HG03045 (cell line): ENCODE results near the gene EXOC2.
"Not testable (repeated sequence)": the region's sequence is repeated elsewhere in the genome, so short reads cannot be mapped to it uniquely, and the experiment has no call there.

ENCODE experiments used
- ATAC-seq: cut with Tn5 transposase; IDR thresholded peaks from one replicate; pipeline ENCODE4 v1.9.1; 2021; ENCODE audit warnings: mild to moderate bottlenecking, moderate library complexity; ENCODE audit not compliant: unreplicated experiment

EXOC2 gene

GRCh38 chr6:641225-641985, 51.5 kb downstream of the EXOC2 start:
- no peak for ATAC-seq

- peak; percentile 78 for ATAC-seq
Measured at GRCh38 chr6:636488-636887, 56.5 kb downstream of the EXOC2 start.

GRCh38 chr6:635233-635632, 57.7 kb downstream of the EXOC2 start:
- ATAC-seq: no peak

GRCh38 chr6:633611-634010, 59.3 kb downstream of the EXOC2 start:
- no peak for ATAC-seq

GRCh38 chr6:628766-629165, 64.2 kb downstream of the EXOC2 start:
- ATAC-seq: no peak

- ATAC-seq: no peak
Measured at GRCh38 chr6:626236-626635, 66.7 kb downstream of the EXOC2 start.

GRCh38 chr6:624979-625378, 68.0 kb downstream of the EXOC2 start:
- ATAC-seq: no peak

GRCh38 chr6:622462-622861, 70.5 kb downstream of the EXOC2 start:
- ATAC-seq: no peak

GRCh38 chr6:621931-622330, 71.0 kb downstream of the EXOC2 start:
- ATAC-seq: no peak

GRCh38 chr6:620950-621349, 72.0 kb downstream of the EXOC2 start:
- ATAC-seq: no peak

- no peak for ATAC-seq
Measured at GRCh38 chr6:620166-620565, 72.8 kb downstream of the EXOC2 start.

GRCh38 chr6:617456-618100, 75.4 kb downstream of the EXOC2 start:
- ATAC-seq: no peak

- ATAC-seq: no peak
Measured at GRCh38 chr6:613981-614380, 79.0 kb downstream of the EXOC2 start.

GRCh38 chr6:611928-612327, 81.0 kb downstream of the EXOC2 start:
- ATAC-seq: no peak

GRCh38 chr6:610882-611281, 82.1 kb downstream of the EXOC2 start:
- no peak for ATAC-seq

GRCh38 chr6:609905-610304, 83.0 kb downstream of the EXOC2 start:
- no peak for ATAC-seq

GRCh38 chr6:606829-607379, 86.0 kb downstream of the EXOC2 start:
- no peak for ATAC-seq

- ATAC-seq: not testable (repeated sequence)
Measured at GRCh38 chr6:605895-606294, 87.0 kb downstream of the EXOC2 start.

- no peak for ATAC-seq
Measured at GRCh38 chr6:604579-604978, 88.4 kb downstream of the EXOC2 start.

- no peak for ATAC-seq
Measured at GRCh38 chr6:603265-603664, 89.7 kb downstream of the EXOC2 start.

- ATAC-seq: no peak
Measured at GRCh38 chr6:599576-600448, 93.1 kb downstream of the EXOC2 start.

- ATAC-seq: no peak
Measured at GRCh38 chr6:593907-594212, 99.1 kb downstream of the EXOC2 start.
